ENCODE data around the gene ARHGAP45.
A peak's percentile ranks its signal among the peaks of the same experiment; 100 is the strongest.

The ARHGAP45 gene

GRCh38 chr19:1040476-1041271 is 26.3 kb upstream of the ARHGAP45 start:
- DNase-seq, result peak; percentile 57

- DNase-seq, result no peak
Measured at GRCh38 chr19:1041272-1041834, 25.6 kb upstream of the ARHGAP45 start.

GRCh38 chr19:1041835-1042685 is 24.9 kb upstream of the ARHGAP45 start:
- DNase-seq, result no peak

- DNase-seq, result peak; percentile 66
Measured at GRCh38 chr19:1042689-1043511, 24.1 kb upstream of the ARHGAP45 start.

- no peak for DNase-seq
Measured at GRCh38 chr19:1045247-1045603, 21.7 kb upstream of the ARHGAP45 start.

- no peak for DNase-seq
Measured at GRCh38 chr19:1046117-1046626, 20.8 kb upstream of the ARHGAP45 start.

GRCh38 chr19:1046836-1047695 is 19.9 kb upstream of the ARHGAP45 start:
- DNase-seq, result no peak

- DNase-seq, result no peak
Measured at GRCh38 chr19:1047696-1048147, 19.2 kb upstream of the ARHGAP45 start.

GRCh38 chr19:1049106-1049505 is 17.9 kb upstream of the ARHGAP45 start:
- DNase-seq, result no peak

GRCh38 chr19:1049800-1050199 is 17.2 kb upstream of the ARHGAP45 start:
- DNase-seq, result no peak

GRCh38 chr19:1050989-1051788 is 15.8 kb upstream of the ARHGAP45 start:
- no peak for DNase-seq

GRCh38 chr19:1051791-1052190 is 15.2 kb upstream of the ARHGAP45 start:
- no peak for DNase-seq

- DNase-seq, result no peak
Measured at GRCh38 chr19:1052349-1052975, 14.5 kb upstream of the ARHGAP45 start.

GRCh38 chr19:1053176-1054101 is 13.5 kb upstream of the ARHGAP45 start:
- no peak for DNase-seq

- no peak for DNase-seq
Measured at GRCh38 chr19:1054102-1055027, 12.6 kb upstream of the ARHGAP45 start.

- no peak for DNase-seq
Measured at GRCh38 chr19:1055028-1055425, 11.9 kb upstream of the ARHGAP45 start.

- DNase-seq, result no peak
Measured at GRCh38 chr19:1055886-1056620, 10.9 kb upstream of the ARHGAP45 start.
